Measurements from ENCODE around the gene KANSL2. TPM values are rescaled to one million over a fixed set of nuclear protein-coding genes. Genes with fewer than 3 reads are reported as not detected.
"Not testable (repeated sequence)": the region's sequence is repeated elsewhere in the genome, so short reads cannot be mapped to it uniquely, and the experiment has no call there.

KANSL2 gene
- total RNA-seq, 1 experiment from 2014 or later, result 41.6 TPM

DNA sequence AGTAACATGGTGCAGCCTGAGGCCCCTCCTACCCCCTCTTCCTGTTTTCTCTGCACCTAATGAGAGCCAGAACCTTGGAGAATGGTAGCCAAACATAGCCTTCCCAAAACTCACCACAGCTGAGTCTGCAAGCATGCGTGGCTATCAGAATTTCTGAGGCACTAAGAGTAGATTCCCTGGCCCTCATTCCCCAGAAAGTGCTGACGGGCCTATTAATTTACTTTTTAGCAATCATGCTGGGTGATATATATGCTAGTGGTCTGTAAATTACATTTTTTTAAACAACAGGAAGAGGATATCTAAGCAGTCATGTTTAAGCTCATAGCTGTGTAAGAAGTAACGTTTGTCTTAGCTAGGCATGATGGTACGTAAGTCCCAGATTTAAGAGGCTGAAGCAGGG is 30.4 kb downstream of the KANSL2 start:
- Histone ChIP-seq H4K20me1 (ENCODE audit: insufficient read depth) (no peaks in the 10 kb centered on the region), H3K4me1 (ENCODE audit: control insufficient read depth in 1 of 2, insufficient read depth in 2 of 2, low read length in 2 of 2) (no peaks in the 10 kb centered on the region), H3K9ac (ENCODE audit: low read length) (no peak overlapping the region), H3K36me3 (ENCODE audit: control insufficient read depth in 1 of 2, insufficient read depth in 2 of 2, low read length in 2 of 2) (peaks cover 35 to 39% of the 10 kb centered on the region in 2 experiments), H3K9me3 (ENCODE audit: control insufficient read depth in 1 of 2, insufficient read depth in 1 of 2, low read depth in 1 of 2, low read length in 2 of 2) (no peaks in the 10 kb centered on the region), H3K4me3 (replicated peaks in 1 of 2; ENCODE audit: low read depth in 1 of 2, low read length in 2 of 2) (no peak overlapping the region), H3K27me3 (ENCODE audit: insufficient read depth, low read length) (no peaks in the 10 kb centered on the region), H3K79me2 (ENCODE audit: insufficient read depth, low read length) (peaks cover 9% of the 10 kb centered on the region), H2AFZ (ENCODE audit: low read depth, low read length, poor library complexity, severe bottlenecking) (no peak overlapping the region), H3K27ac (ENCODE audit: low read depth, low read length) (no peak overlapping the region), H3K4me2 (ENCODE audit: low read length) (no peak overlapping the region), H3K9me2 (ENCODE audit: insufficient read depth) (no peaks in the 10 kb centered on the region)
- BruUV-seq (replicated peaks), result no TSS peak
- DNase-seq (ENCODE audit: low read depth, low spot score) (no peak), ATAC-seq (no peak)
- ChIA-PET RAD21 (ENCODE audit: low non-redundant PET in 1 of 2, low total read pairs in 2 of 2, uncharacterized antibody in 2 of 2, unreplicated experiment in 2 of 2) (no interaction called here), POLR2A (no interaction called here), CTCF (no interaction called here)
- intact Hi-C loops (cut with micrococcal nuclease), result no loop called here
- TF ChIP-seq, protein P1, sequence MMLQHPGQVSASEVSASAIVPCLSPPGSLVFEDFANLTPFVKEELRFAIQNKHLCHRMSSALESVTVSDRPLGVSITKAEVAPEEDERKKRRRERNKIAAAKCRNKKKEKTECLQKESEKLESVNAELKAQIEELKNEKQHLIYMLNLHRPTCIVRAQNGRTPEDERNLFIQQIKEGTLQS (IDR thresholded peaks at IDR 0.05), result no peak
- TF ChIP-seq POLR2A (IDR thresholded peaks at IDR 0.05; ENCODE audit: borderline replicate concordance, extremely low read depth, insufficient read depth, insufficient read length) (no peak), ELF1 (IDR thresholded peaks at IDR 0.05; ENCODE audit: borderline replicate concordance, low read depth) (no peak), TCF7L2 (IDR thresholded peaks at IDR 0.05; ENCODE audit: borderline replicate concordance, extremely low read depth, insufficient read depth, insufficient read length) (no peak), JUND (IDR thresholded peaks at IDR 0.05) (no peak), EGR1 (IDR thresholded peaks at IDR 0.05; ENCODE audit: low read depth) (no peak), RAD21 (IDR thresholded peaks at IDR 0.05; ENCODE audit: low read depth) (no peak), YY1 (IDR thresholded peaks at IDR 0.05; ENCODE audit: extremely low read depth, insufficient replicate concordance, low read depth, low read length) (no peak)
- TF ChIP-seq, protein P2, sequence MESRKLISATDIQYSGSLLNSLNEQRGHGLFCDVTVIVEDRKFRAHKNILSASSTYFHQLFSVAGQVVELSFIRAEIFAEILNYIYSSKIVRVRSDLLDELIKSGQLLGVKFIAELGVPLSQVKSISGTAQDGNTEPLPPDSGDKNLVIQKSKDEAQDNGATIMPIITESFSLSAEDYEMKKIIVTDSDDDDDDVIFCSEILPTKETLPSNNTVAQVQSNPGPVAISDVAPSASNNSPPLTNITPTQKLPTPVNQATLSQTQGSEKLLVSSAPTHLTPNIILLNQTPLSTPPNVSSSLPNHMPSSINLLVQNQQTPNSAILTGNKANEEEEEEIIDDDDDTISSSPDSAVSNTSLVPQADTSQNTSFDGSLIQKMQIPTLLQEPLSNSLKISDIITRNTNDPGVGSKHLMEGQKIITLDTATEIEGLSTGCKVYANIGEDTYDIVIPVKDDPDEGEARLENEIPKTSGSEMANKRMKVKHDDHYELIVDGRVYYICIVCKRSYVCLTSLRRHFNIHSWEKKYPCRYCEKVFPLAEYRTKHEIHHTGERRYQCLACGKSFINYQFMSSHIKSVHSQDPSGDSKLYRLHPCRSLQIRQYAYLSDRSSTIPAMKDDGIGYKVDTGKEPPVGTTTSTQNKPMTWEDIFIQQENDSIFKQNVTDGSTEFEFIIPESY (IDR thresholded peaks at IDR 0.05; ENCODE audit: extremely low read depth, insufficient replicate concordance, low read length), result no peak

DNA sequence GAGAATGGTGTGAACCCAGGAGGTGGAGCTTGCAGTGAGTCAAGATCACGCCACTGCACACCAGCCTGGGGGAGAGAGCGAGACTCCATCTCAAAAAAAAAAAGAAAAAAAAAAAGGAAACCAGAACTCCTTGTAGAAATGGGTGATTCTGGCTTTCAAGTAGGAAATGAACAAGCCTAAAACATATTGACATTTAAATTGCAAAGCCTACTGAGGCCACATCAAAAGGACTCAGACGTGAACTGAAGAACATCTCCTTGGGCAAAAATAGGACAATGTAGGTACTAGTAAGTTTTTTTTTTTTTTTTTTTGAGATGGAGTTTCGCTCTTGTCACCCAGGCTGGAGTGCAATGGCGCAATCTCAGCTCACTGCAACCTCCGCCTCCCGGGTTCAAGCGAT is 36.7 kb downstream of the KANSL2 start:
- ATAC-seq; H3K9me2 ChIP-seq (ENCODE audit: insufficient read depth); H3K4me1 ChIP-seq (ENCODE audit: control insufficient read depth in 1 of 2, insufficient read depth in 2 of 2, low read length in 2 of 2); CTCF ChIA-PET; RAD21 ChIA-PET (ENCODE audit: low non-redundant PET in 1 of 2, low total read pairs in 2 of 2, uncharacterized antibody in 2 of 2, unreplicated experiment in 2 of 2); BruUV-seq (replicated peaks); H3K27me3 ChIP-seq (ENCODE audit: insufficient read depth, low read length); DNase-seq (ENCODE audit: low read depth, low spot score); H3K27ac ChIP-seq (ENCODE audit: low read depth, low read length); H4K20me1 ChIP-seq (ENCODE audit: insufficient read depth); intact Hi-C loops (cut with micrococcal nuclease); H2AFZ ChIP-seq (ENCODE audit: low read depth, low read length, poor library complexity, severe bottlenecking); H3K79me2 ChIP-seq (ENCODE audit: insufficient read depth, low read length); POLR2A ChIA-PET; H3K4me3 ChIP-seq (replicated peaks in 1 of 2; ENCODE audit: low read depth in 1 of 2, low read length in 2 of 2); H3K4me2 ChIP-seq (ENCODE audit: low read length); H3K9ac ChIP-seq (ENCODE audit: low read length); H3K9me3 ChIP-seq (ENCODE audit: control insufficient read depth in 1 of 2, insufficient read depth in 1 of 2, low read depth in 1 of 2, low read length in 2 of 2): not testable (repeated sequence)
- H3K36me3 ChIP-seq (ENCODE audit: control insufficient read depth in 1 of 2, insufficient read depth in 2 of 2, low read length in 2 of 2), result peaks cover 0 to 16% of the 10 kb centered on the region in 2 experiments; a peak in 2 of 4 replicates

Data from HCT116 (cell line).